IPS-NIHi7 (cell line): ENCODE data around the gene HCN3.
A peak's percentile ranks its signal among the peaks of the same experiment; 100 is the strongest.
"Not testable (repeated sequence)": the region's sequence is repeated elsewhere in the genome, so short reads cannot be mapped to it uniquely, and the experiment has no call there.

ENCODE experiments used
- DNase-seq: peaks from one replicate; pipeline ENCODE4 v3.0.0; 2012; ENCODE audit warnings: mixed read lengths; ENCODE audit errors: extremely low spot score

HCN3 gene

DNA sequence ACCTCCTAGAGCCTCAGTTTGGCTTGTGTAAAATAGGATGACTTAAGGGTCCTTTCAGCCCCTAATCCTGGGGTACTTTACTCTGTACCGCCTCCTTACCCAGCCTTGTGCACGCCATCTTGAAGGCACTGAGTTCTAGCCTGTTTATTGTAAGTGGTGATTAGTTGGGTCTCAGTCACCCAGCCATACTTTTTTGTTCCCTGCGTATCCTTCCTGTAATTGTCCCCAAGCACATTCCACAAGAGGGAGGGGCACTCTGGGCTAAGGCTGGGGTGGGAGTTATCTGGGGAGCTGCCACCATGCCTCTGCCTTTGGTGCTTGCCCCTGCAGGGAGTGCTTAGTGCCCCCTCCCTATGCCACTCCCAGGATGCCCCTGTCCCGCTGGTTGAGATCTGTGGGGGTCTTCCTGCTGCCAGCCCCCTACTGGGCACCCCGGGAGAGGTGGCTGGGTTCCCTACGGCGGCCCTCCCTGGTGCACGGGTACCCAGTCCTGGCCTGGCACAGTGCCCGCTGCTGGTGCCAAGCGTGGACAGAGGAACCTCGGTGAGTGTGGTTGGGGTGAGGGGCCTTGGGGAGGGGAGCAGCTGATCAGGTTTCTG, 32.3 kb downstream of the HCN3 start:
- no peak for DNase-seq

DNA sequence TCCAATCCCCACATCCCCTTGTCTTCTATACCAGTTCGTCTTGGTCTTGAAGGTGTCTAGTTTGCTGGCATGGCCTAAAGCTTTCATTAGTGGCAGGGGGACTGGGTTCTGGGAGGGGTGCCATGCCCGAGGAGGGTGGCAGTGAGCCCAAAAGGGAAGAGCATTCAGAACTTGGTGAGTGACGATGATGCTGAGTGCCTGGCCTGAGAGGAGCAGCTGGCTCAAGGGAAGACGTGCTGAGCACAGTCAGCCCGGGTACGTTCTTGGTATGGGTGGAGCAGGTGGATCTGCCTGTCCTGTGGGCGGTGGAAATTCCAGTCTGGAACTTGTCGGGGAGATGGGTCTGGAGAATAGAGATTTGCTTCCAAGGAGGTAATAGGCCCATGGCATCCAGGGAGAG, 36.0 kb downstream of the HCN3 start:
- DNase-seq = no peak

DNA sequence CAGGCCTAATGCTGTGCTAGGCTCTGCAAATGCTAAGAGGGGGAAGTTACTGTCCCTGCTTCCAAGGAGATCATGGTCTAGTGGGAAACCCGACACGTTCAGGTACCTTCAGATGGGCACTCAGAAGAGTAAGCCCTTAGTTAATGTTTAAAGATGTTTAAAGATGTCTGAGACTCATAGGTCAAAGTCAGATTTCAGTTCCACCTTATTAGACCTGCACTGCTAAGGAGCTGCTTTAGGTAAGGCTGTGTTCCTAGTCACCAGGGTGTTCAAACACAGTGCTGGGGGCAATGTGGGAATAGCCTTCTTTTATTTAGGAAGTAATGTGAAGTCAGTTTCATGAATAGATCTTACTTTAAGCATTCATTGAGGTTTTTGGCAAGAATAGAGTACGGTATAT, 39.7 kb downstream of the HCN3 start:
- no peak for DNase-seq

DNA sequence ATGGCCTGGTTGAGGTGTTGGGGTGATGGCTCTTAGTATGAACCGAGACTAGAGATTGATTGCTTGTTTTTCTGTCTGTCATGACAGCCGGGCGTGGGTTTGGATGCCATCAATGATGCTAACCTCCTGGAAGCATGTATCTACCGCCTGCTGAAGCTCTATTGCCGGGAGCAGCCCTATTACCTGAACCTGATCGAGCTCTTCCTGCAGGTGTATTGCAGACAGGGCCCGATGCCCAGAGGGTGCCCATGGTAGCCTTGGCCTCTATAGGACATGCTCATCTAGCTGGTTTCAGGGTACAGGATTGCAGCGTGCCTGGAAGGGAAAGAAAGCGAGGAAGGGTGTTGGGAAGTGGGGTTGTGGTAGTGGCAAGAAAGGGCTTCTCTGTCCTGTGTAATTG, 40.8 kb downstream of the HCN3 start:
- no peak for DNase-seq

DNA sequence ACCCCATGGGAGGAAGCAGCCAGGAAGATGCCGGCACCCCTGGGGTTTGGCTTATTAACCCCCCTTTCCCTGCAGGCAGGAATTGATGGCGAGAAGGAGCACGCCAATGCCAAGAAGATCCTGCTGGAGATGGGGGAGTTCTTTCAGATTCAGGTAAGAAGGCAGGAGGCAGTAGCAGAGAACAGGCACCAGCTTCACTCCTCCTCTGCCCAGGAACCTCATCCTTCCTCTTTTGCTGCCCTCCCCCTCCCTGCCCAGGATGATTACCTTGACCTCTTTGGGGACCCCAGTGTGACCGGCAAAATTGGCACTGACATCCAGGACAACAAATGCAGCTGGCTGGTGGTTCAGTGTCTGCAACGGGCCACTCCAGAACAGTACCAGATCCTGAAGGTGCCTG, 42.3 kb downstream of the HCN3 start:
- no peak for DNase-seq

DNA sequence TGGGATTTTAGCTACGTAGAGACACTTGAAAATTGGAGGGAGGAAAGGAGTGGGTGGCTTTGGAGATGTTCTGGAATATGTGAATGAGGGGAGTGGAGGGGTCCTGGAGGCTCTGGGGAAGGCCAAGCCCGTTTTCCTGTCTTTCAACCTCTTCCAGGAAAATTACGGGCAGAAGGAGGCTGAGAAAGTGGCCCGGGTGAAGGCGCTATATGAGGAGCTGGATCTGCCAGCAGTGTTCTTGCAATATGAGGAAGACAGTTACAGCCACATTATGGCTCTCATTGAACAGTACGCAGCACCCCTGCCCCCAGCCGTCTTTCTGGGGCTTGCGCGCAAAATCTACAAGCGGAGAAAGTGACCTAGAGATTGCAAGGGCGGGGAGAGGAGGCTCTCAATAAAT, 43.0 kb downstream of the HCN3 start:
- DNase-seq = no peak

DNA sequence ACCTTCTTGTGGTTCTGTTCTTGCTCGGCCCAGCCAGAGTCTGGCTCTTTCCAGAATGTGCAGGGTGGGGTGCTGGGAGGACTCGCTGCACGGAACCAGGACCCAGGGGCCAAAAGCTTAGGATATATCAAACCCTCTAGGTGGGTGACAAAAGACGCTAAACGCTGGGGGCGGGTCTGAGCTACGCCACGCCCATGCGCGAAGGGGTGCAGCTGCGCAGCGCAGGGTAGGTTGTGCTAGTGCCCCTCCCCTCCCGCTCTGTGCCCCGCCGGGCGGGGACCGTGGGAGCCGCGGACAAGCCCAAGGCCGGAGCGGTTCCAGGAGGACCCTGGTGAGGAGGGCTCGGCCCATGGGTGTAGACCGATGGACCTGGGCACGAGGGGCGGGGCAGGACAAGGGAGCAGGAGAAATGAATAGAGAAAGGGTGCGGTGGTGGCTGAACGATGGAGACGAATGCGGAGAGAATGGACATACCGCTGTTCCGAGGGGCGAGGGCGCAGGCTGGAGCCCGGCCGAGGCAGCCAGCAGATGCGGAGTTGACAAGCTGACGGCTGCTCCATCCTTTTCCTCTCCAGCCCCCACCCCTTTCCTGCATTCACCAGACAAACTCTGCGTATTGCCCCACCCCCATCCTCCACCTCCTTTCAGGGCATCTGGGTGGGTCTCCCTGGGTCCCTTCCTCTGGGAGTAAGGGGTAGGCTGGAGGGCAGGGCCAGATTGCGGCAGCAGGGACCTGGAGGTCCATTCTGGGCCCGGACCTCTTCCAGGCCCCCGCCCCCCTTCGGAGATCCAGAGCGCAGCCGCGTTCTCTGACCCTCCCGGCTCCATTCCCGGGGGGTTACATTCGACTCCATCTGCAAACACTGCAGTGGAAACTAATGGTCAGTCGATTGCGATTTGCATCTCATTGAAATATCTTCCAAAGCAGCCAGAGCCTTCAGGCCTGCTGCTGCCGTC, 43.7 kb downstream of the HCN3 start, which contains the start of gene RUSC1:
TSS of gene RUSC1 (plus strand) at position 234 of the 957 bp plus-strand sequence. CDS start 880 bp downstream, outside the sequence.
- peak; percentile 90 for DNase-seq

DNA sequence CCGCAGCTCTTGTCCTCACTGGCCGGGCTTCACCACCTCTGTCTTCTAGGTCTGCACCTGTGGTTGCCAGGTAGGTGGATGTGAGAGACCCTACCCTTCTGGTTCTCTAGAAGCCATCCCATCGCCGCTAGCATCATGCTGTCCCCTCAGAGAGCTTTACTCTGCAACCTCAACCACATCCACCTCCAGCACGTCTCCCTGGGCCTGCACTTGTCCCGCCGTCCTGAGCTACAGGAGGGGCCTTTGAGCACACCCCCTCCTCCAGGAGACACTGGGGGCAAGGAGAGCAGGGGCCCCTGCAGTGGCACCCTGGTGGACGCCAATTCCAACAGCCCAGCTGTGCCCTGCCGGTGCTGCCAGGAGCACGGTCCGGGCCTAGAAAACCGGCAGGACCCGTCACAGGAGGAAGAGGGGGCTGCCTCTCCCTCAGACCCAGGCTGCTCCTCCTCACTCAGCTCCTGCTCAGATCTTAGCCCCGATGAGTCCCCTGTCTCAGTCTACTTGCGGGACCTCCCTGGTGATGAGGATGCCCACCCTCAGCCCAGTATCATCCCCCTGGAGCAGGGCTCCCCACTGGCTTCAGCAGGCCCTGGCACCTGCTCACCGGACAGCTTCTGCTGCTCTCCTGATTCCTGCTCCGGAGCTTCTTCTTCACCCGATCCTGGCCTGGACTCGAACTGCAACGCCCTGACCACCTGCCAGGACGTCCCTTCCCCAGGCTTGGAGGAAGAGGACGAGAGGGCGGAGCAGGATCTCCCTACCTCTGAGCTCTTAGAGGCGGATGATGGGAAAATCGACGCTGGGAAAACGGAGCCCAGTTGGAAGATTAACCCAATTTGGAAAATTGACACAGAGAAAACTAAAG, 44.6 kb downstream of the HCN3 start:
- no peak for DNase-seq

DNA sequence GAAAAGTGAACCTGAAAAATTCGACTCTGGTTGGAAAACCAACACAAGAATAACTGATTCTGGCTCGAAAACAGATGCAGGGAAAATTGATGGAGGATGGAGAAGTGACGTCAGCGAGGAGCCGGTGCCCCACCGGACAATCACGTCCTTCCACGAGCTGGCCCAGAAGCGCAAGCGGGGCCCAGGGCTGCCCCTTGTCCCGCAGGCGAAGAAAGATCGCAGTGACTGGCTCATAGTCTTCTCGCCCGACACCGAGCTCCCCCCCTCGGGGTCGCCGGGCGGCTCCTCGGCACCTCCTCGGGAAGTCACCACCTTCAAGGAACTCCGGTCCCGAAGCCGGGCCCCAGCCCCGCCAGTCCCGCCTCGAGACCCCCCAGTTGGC, 45.3 kb downstream of the HCN3 start:
- peak; percentile 35 for DNase-seq

DNA sequence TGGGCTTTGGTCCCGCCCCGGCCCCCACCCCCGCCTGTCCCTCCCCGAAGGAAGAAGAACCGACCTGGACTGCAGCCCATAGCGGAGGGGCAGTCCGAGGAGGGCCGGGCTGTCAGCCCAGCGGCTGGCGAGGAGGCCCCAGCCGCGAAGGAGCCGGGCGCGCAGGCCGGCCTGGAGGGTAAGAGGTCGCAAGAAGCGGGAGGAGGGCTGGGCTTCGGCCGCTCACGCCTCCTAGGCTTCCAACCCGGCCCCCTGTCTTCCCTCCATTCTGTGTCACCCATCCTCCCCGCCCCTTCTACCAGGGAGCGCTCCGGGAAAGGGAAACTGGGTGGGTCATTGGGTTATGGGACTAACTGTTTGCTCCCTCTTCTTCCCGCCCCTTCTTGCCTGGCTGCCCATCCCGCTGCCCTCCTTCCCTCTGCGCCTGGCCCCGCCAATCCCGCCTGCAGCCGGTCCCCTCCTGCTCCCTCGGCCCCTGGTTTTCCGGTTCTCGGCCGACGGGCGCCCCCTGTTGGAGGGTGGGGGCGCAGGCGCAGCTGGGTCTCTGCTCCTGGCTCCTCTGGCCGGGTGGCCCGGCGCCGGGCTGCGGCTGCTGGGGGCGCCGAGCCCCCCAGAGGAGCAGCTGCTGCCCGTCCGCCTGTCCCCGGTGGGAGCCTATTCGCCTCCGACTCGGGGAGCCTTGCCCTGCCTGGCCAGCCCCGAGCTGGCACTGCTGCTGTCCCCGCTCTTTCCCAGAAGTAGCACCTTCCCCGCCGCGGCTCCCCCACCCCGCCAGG, 45.9 kb downstream of the HCN3 start:
- peak; percentile 89 for DNase-seq

DNA sequence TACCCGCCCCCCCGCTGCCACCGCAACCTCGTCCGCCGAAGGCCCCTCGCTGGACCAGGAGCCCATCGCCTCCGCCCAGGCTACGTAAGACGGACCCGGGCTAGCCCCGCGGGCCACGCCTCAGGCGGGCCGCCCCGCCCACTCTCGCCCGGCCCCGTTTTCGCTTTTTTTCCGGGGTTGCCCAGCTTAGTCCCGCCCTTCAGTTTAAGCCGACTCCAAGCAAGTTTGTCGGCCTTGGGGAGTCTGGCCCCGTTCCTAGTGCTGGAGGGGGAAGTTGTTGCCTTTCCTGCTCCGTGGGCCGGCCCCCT, 46.4 kb downstream of the HCN3 start:
- DNase-seq = peak; percentile 81

DNA sequence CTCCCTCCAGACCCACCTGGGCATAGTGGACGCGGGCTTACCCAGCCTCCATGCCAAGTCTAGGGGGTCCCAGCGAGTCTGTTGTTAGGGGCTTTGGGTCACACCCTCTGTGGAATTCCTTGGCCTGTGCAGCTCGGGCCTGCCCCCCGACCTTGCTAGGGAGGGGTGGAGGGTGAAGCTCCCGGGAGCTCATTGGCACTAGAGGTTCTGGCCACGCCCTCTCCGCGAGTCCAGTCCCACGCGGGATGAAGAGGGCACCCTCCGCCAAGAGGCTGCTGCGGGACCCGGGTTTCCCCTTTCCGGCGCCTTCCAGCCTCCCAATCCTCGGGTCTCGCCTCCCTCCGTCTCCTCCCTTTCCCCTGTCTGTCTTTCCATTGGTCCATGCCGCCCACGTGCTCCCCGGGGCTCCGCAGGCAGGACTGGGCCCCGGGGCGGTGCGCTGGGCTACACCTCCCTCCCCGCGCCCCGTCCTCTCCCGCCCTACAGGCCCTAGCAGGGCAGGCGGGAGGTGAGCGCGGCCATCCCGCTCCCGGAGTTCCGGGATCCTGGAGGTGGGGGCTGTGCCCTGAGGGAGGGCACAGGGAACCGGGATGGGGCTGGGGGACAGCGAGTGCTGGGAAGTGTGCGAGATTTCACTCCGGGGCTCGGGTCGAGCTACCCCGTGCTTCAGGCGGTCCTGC, 46.9 kb downstream of the HCN3 start:
- peak; percentile 96 for DNase-seq

DNA sequence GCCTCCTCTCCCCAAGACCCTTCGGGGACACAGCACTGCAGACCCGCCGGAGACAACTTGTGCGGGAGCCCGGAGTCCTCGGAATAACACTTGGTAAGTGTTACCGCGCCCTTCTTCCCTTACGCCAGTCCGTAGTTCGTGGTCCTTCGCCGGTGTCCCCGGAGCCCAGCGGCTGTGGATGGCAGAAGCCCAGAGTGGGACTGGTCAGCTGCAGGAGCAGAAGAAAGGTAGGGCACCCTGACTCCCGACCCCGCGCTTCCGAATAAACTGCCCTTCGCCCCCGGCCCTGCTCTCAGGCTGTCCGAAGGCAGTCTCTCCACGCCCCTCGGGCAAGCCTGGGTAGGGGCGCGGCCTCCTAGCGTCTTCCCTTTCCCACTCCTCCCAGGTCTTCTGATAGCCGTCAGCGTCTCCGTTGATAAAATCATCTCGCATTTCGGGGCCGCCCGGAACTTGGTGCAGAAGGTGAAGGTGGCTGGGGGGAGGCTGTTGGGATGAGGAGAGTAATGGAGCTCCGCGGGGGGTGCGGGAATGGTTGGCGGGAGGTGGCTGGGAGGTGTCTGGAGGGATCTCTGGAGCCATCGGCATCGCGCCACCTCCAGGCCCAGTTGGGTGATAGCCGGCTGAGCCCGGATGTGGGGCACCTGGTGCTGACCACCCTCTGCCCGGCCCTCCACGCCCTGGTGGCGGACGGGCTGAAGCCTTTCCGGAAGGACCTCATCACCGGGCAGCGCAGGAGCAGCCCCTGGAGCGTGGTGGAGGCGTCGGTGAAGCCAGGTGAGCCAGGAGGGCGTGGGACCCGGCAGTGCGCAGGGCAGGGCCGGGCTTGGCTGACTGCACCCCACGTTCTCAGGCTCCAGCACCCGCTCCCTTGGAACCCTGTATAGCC, 47.7 kb downstream of the HCN3 start:
- peak; percentile 88 for DNase-seq

DNA sequence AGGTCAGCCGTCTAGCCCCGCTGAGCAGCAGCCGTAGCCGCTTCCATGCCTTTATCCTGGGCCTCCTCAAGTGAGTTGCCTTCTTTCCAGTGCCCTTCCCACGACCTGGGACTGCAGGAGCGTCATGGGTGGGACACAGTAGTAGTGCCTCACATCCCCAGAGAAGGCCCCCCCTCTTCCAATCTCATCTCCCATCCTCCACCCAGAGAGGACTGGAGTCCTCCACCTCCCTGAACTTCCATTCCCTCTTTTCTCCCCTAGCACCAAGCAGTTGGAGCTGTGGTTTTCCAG, 48.3 kb downstream of the HCN3 start:
- DNase-seq = no peak

DNA sequence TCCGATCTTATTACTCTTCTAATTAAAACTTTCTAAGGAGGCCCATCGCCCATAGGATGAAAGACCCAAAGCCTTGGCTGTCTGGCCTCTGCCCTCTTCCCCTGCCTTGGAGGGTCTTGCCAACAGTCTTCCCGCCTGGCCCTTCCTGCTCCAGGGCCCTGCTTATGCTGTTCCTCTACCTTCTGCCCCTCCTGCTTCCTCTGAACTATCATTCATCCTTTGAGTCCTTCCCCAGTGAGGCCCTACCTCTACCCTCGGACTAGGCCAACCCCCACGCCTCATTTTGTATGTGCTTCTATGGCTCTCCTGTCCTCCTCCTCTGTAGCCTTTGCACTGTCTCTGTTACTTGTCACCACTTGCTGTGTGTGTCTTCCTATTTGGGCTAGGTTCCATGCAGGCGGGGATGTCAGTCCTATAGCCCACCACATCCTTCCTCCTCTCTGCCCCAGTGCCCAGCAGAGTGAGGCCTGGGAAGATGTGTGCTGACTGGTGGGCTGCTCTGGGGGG, 48.8 kb downstream of the HCN3 start:
- DNase-seq = no peak

DNA sequence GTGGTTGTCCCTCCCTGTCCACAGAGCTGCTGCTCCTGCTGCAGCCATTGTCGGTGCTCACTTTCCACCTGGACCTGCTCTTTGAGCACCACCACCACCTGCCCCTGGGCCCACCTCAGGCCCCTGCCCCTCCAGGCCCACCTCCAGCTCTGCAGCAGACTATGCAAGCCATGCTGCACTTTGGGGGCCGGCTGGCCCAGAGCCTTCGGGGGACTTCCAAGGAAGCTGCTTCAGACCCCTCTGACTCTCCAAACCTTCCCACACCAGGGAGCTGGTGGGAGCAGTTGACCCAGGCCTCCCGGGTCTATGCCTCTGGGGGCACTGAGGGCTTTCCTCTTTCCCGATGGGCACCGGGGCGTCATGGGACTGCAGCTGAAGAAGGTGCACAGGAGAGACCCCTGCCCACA, 49.4 kb downstream of the HCN3 start:
- no peak for DNase-seq

DNA sequence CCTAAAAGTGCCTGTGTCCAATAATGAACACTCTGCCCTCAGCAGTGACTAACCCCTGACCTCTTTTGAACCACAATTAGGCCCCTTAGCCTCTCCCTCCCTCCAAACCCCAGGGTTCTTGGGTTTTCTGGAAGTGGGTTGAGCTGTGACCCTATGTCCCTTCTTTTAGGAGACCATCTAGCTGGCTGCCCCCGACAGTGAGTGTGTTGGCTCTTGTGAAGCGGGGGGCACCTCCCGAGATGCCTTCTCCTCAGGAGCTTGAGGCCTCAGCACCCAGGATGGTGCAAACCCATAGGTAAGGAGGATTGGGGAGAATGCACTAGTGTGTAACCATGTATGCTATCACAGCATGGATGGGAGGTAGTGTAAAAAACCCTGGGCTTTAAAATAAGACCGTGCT, 50.7 kb downstream of the HCN3 start:
- no peak for DNase-seq

DNA sequence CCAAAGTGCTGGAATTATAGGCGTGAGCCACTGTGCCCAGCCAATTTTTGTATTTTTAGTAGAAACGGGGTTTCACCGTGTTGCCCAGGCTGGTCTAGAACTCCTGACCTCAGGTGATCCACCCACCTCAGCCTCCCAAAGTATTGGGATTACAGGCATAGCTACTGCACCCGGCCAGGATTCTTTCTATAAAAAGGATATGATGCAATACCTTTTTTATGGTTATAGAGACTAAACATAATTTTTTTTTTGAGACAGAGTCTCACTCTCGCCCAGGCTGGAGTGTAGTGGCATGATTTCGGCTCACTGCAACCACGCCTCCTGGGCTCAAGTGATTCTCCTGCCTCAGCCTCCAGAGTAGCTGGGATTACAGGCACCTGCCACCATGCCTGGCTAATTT, 51.6 kb downstream of the HCN3 start:
- not testable (repeated sequence) for DNase-seq

DNA sequence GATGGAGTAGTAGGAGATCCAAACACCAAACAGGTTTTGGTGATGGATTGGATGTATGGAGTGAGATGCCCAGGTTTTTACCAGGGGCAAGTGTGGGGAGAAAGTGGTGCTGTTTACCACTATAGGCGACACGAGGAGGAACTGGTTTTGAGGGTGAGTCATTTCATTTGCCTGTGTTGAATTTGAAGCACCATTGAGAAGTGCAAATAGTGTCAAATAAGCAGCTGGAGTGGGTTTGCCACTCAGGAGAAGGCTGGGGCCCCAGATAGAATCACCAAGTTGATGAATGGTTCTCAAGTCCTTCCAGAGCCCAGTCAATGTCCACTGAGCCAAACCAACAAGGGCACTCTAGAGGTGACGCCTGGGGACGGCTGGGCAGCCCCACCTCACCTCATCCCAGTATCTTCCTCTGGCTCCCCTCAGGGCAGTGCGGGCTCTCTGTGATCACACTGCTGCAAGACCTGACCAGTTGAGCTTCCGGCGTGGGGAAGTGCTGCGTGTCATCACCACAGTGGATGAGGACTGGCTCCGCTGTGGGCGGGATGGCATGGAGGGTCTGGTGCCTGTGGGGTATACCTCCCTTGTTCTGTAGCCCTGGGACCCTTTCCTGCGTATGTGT, 52.8 kb downstream of the HCN3 start:
- DNase-seq = no peak

DNA sequence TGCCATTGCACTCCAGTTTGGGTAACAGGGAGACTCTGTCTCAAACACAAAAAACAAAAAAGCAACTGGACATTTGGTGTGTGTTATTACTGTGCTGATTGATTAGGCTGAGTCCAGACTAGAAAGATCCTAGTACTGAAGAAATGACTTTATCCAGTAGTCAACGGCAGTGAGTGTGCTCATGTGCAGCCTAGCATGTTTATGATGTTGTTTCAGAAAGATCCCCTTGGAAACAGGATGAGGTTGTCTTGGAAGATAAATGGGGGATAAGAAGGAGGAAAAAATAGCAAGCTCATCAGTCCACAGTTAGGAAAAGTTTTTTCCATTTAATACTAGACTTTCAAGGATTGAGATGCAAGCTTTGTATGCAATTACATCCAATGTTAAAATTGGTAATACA, 57.7 kb downstream of the HCN3 start:
- DNase-seq = no peak
